Testis (tissue), 2 donors: ENCODE measurements around the gene ARHGAP26.

Experiments used
- CTCF ChIP-seq, 3 experiments: fragments of 450-650 bp in 2 of 3; fragments of 200-600 bp in 1 of 3; sonication (generic) in 1 of 3; IDR thresholded peaks; one replicate each; pipeline ENCODE4 v1.5.1; 2016 to 2019; ENCODE audit warnings: antibody characterized with exemption in 3 of 3, mild to moderate bottlenecking in 2 of 3, moderate library complexity in 1 of 3
- POLR2A ChIP-seq: fragments of 450-650 bp; IDR thresholded peaks from one replicate; pipeline ENCODE4 v1.6.1; 2017; ENCODE audit warnings: antibody characterized with exemption, mild to moderate bottlenecking, moderate library complexity

GRCh38 chr5:142958944-142959682 is 188.9 kb downstream of the ARHGAP26 start:
- no peak for TF ChIP-seq POLR2A
- TF ChIP-seq CTCF (IDR thresholded peaks at IDR 0.05): no peak
